Ramos (cell line): ENCODE measurements around the gene KRT23.

Experiments used
- in situ Hi-C: fragments of 300-500 bp; cut with MboI; formaldehyde crosslinking; loops from one replicate; pipeline ENCODE4 v1.14.3; 2022; ENCODE audit warnings: low sequenced_read_pairs; ENCODE audit not compliant: unreplicated experiment

Gene KRT23

DNA sequence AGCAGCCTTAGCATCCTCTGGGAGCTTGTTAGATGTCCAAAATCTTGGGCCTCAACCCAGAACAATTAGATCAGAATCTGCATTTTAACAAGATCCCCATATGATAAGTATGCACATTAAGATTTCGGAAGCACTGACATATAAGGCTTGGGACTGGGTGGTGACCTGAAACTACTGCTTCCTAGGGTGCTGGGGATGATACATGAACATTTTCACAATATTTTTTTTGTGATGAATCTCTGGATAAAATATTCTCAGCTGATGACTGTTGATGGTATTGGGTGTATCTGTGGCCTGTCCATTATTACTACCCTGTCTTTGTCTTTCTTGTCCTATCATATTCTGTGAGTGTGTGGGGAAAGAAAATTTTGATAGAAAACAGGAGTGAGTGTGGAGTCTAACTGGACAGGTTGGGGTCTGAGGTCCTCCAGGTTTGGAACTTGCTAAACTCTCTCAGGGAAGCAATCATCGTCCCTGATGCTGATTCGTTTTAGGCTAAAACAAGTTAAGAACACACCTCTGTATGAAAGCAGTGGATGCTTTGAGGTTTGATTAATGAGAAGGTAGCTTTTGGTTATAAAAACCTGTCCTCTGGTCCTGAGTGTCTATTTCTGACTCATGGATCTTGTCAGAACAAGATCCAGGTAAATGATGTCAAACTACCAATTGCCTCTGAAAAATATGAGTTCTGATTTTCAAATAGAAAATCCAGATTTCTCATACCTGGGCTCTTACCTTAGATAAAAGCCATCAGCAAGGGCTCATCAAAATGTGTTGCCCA, 23.2 kb downstream of the KRT23 start:
- in situ Hi-C loops: loop anchor here (10.0 kb wide), 1 partner anchor 741 kb away; no protein-coding TSS in a partner anchor

GRCh38 chr17:40912486-40913210, 24.8 kb downstream of the KRT23 start:
- in situ Hi-C loops: loop anchor here (10.0 kb wide), 1 partner anchor 742 kb away; no protein-coding TSS in a partner anchor

DNA sequence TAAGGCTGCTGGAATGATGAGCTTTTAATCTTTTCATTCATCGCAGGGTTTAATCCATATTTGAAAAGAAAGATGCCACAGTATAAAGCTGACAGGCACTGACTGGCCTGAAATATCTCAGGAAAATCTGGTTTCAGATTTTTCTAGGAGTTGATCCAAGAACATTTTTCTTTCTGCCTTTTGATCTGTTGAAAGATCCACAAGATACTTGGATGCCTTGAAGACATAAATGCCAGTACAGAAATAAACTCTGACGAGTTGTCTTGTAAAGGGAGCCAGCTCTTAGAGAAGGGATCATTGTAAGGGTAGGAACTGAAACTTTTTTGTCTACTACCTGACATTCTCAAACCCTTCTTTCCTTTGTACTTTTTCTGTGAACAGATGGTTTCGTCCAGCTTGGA, 27.0 kb downstream of the KRT23 start:
- in situ Hi-C loops: loop anchor here (10.0 kb wide), 1 partner anchor 744 kb away; no protein-coding TSS in a partner anchor

DNA sequence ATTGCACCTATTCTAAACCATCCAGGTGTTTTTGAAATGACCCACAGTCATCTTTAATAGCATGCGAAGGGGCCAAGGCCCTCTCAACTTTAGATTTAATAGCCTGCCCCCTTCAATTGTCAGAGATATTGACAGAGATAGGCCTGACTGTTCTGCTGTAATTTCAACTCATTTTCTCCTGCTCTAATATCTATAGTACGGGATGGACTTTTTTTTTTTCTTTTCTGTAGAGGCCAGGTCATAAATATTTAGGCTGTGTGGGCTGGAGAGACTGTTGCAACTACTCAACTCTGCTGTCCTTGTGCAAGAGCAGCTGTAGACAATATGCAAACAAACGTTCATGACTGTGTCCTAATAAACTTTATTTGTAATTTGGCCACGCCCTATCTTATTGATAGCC, 27.7 kb downstream of the KRT23 start:
- in situ Hi-C loops: loop anchor here (10.0 kb wide), 1 partner anchor 745 kb away; no protein-coding TSS in a partner anchor

- in situ Hi-C loops: no loop called here
Measured at GRCh38 chr17:40909351-40909750, 28.1 kb downstream of the KRT23 start.

DNA sequence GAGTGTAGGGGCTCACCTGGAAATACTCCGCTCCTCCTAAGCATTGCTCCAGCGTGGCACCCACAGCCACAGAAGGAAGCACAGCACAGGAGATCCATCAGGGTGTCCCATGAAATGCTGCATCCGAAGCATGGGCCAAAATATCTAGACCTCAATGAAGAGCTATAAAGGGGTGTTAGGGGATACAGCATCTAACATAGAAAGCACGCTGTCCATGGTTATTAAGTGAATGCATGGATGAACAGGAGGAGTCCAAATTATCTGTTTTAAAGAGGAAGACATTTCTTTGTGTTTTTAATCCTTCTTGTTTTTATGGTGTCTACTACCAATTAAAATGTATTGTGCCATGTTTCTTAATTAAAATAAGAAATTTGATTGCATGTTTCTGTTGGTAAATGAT, 30.8 kb downstream of the KRT23 start:
- in situ Hi-C loops: no loop called here

GRCh38 chr17:40905370-40905769, 32.1 kb downstream of the KRT23 start:
- in situ Hi-C loops: no loop called here

DNA sequence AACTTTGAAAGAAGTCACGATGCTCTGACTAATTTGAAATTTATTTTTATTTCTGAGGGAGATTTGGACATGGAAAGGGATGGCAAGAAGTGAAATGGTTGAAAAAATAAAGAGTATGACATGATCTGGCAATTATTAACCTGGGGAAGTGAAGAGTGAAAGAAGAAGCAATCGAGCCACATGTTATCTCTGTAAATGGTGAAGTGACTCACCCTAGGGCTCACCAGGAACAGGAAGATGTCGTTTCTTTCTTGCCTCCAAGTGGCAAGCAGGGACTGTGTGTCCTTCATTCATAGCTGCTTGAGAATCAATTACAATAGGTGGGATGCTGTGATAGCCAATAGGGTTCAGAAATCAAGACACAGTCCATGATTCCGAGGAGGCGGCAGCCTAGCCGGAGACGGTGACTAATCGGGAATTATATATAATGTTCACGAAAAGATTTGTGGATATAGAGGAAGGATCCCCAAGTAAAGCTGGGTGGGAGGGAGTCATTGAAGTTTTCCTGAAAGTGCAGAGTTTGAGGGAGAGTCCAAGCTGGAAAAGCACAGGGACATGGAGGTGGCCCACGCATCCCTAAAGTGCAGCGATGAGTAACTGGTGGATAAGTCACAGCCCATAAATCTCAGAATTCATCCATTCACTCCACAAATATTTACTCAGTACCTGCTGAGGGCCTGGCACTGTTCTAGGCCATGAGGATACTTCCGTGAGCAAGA, 34.2 kb downstream of the KRT23 start:
- in situ Hi-C loops: no loop called here

- in situ Hi-C loops: no loop called here
Measured at GRCh38 chr17:40902498-40902897, 34.9 kb downstream of the KRT23 start.

- in situ Hi-C loops: no loop called here
Measured at GRCh38 chr17:40901981-40902474, 35.4 kb downstream of the KRT23 start.

GRCh38 chr17:40900809-40901356, 36.6 kb downstream of the KRT23 start:
- in situ Hi-C loops: no loop called here

DNA sequence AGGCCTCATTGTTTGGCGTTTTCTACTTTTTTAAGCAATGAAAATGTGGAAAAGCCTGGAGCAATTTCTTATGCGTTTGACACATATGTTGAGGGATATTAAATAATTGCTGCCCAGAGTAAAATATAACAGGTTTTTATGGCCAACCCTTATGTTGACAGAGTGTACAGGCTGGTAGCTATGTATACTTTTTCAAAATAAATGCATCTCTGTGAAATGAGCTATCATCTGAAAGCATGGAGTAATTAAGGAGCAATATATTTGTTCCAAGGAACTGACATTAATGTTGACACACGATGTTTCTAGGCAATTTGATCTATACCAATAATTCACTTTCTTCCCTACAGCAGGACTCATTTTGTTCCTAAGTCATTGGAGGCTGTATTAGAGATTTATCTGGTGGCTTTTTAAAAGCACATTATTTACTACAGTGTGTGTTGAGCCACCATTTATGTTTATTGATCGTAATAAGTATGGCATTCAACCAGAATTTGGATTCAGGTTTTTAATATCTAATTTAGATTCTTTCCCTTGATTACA, 40.5 kb downstream of the KRT23 start:
- in situ Hi-C loops: no loop called here

DNA sequence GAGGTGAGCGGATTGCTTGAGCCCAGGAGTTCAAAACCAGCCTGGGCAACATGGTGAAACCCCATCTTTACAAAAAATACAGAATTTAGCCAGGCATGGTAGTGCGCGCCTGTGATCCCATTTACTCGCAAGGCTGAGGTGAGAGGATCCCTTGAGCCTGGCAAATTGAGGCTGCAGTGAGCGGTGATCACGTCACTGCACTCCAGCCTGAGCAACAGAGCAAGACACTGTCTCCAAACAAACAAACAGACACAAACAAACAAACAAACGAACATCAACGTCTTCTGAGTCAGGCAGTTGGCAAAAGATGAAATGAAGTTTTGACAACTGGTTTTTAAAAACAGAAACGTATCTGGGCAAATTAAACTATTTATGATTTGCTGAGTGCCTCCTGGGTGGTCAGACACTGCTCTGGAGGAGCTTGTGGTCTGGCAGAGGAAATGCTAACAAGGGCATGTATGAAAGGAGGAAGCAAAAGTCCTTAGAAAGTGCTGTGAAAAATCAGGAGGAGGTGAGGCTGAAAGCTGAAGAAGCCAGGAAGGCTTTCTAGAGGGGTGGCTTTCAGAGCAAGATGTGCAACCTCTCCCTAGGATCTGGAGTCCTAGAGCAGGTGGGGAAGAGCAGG, 42.2 kb downstream of the KRT23 start:
- in situ Hi-C loops: no loop called here

DNA sequence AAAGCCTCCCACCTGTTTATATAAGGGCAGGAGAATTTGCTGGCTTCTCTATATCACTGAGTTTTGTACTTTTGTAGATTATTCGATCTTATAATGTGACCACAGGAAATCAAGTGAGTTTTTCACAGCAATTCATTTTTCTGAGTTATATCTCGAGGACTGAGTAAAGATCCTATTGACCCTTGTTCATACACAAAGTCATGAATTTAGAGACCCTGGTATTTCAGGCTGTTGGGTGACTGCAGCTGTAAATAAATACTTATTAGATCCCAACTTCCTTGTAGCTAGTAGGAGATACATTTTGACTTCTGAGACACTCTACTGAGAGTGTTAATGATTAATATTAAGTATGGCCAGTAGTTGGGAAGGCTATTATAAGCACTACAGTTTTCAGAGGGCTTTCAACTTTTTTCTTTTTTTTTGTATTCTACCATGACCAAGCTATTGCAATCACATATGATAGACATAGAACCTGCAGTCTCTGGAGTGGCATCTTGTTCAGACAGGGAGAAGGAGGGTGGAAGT, 49.2 kb downstream of the KRT23 start:
- in situ Hi-C loops: no loop called here

GRCh38 chr17:40886090-40886489, 51.4 kb downstream of the KRT23 start:
- in situ Hi-C loops: no loop called here

DNA sequence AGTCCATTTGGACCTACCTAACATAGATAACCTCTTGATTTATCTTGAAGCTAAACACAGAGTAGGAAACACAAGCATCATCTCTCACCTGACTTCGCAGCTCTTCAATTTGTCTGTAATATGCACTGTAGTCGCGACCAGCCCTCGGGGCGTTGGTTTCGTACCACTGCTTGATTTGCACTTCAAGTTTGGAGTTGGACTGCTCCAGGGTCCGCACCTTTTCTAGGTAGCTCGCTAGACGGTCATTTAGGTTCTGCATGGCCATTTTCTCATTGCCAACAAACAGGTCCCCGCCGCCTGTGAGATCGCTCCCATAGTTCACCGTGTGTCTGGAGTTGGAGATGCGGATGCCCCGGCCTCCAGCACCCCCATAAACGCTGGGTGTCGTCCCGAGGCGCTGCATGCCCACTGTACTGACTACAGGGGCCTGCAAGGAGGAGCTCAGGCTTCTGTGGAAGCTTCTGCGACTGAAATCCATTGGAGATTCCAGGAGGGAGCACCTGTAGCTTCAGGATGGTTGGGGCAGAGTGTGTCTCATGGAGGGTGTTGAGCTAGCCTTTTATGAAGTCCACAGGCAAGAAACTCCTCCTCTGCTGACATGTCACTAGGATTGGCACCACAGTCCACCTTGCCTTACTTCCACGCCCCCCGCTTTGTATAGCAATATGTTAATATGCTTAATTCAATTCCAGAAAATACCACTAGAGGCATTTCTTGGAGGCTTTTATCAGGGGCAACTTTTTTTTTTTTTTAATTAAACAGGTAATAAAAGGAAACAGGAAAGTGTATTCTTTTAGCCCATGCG, 52.5 kb downstream of the KRT23 start, which contains the start of gene KRT20:
KRT20 (minus strand) TSS at position 535 of the 805 bp plus-strand sequence; CDS start at position 478, 57 bp downstream.
- in situ Hi-C loops: no loop called here

GRCh38 chr17:40883626-40884334, 53.7 kb downstream of the KRT23 start:
- in situ Hi-C loops: no loop called here

DNA sequence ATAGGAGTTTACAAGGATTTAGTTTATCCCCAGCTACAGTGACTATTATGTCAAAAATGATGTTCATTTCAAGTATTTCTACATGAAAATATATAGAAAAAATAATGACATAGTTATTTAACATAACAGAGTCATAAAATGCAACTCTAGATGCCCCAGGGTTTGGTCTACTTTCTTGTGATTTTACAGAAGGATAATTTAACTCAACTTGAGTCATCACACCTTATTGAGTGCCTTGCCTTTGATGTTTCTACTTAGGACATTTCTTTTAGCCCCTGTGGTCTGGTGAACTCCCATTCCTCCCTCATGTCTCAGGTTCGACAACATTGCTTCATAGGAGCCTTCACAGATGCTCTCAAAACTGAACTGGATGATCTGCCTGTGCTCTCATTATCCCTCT, 54.4 kb downstream of the KRT23 start:
- in situ Hi-C loops: no loop called here
